GM18505 (cell line): ENCODE measurements around the gene KCNAB2.

Source experiments
- ATAC-seq: cut with Tn5 transposase; IDR thresholded peaks from one replicate; pipeline ENCODE4 v1.9.1; 2021; ENCODE audit not compliant: unreplicated experiment
- POLR2A ChIP-seq: IDR thresholded peaks from 4 replicates; pipeline ENCODE4 v1.6.1; 2011; ENCODE audit warnings: borderline replicate concordance; ENCODE audit not compliant: insufficient read depth, insufficient read length; ENCODE audit errors: extremely low read depth

KCNAB2 gene

GRCh38 chr1:6043561-6043960, 2.1 kb upstream of the KCNAB2 start:
- no peak for TF ChIP-seq POLR2A
- no peak for ATAC-seq

GRCh38 chr1:6044481-6045109, 1.1 kb upstream of the KCNAB2 start:
- ATAC-seq, result no peak
- no peak for TF ChIP-seq POLR2A

GRCh38 chr1:6045110-6045502, 582 bp upstream of the KCNAB2 start:
- no peak for ATAC-seq

GRCh38 chr1:6046279-6046678, 591 bp downstream of the KCNAB2 start:
- TF ChIP-seq POLR2A, result no peak

More at GRCh38 chr1:6045110-6045502, 582 bp upstream of the KCNAB2 start:
- no peak for TF ChIP-seq POLR2A

GRCh38 chr1:6048179-6048867, 2.6 kb downstream of the KCNAB2 start:
- ATAC-seq, result no peak
- no peak for TF ChIP-seq POLR2A

More at GRCh38 chr1:6046279-6046678, 591 bp downstream of the KCNAB2 start:
- no peak for ATAC-seq

- ATAC-seq, result no peak
- no peak for TF ChIP-seq POLR2A
Observed at GRCh38 chr1:6049419-6049818, 3.7 kb downstream of the KCNAB2 start.

- no peak for TF ChIP-seq POLR2A
- ATAC-seq, result no peak
Observed at GRCh38 chr1:6051423-6051822, 5.7 kb downstream of the KCNAB2 start.

- ATAC-seq, result no peak
- no peak for TF ChIP-seq POLR2A
Observed at GRCh38 chr1:6052543-6053205, 7.0 kb downstream of the KCNAB2 start.

GRCh38 chr1:6053206-6053546, 7.5 kb downstream of the KCNAB2 start:
- TF ChIP-seq POLR2A, result no peak
- no peak for ATAC-seq

GRCh38 chr1:6054596-6054995, 8.9 kb downstream of the KCNAB2 start:
- TF ChIP-seq POLR2A, result no peak
- ATAC-seq, result no peak

- no peak for TF ChIP-seq POLR2A
Observed at GRCh38 chr1:6056572-6056948, 10.9 kb downstream of the KCNAB2 start.

GRCh38 chr1:6057170-6057845, 11.6 kb downstream of the KCNAB2 start:
- ATAC-seq, result no peak
- TF ChIP-seq POLR2A, result no peak

More at GRCh38 chr1:6056572-6056948, 10.9 kb downstream of the KCNAB2 start:
- ATAC-seq, result no peak

- no peak for TF ChIP-seq POLR2A
- ATAC-seq, result no peak
Observed at GRCh38 chr1:6059866-6060265, 14.2 kb downstream of the KCNAB2 start.
